K562 (cell line): ENCODE measurements around the gene RHEB. TPM values are rescaled to one million over a fixed set of nuclear protein-coding genes. Genes with fewer than 3 reads are reported as not detected.
A peak's percentile ranks its signal among the peaks of the same experiment; 100 is the strongest.

Experiments used
- CHCHD3 ChIP-seq: fragments of 250-450 bp; sonication (Bioruptor Pico); IDR thresholded peaks from 2 replicates; pipeline ENCODE4 v2.1.2; 2022; ENCODE audit warnings: mild to moderate bottlenecking
- CTCF ChIP-seq, 3 experiments: IDR thresholded peaks in 2 of 3; conservative IDR thresholded peaks in 1 of 3; 2 replicates each; pipeline ENCODE4 v1.5.1; 2011 to 2012; ENCODE audit warnings: low read length in 3 of 3, mild to moderate bottlenecking in 3 of 3, control low read depth in 2 of 3, improper control_type of control experiment in 1 of 3, inconsistent platforms in 1 of 3, low read depth in 1 of 3, mixed read lengths in 1 of 3, moderate library complexity in 1 of 3; ENCODE audit not compliant: insufficient read depth in 2 of 3
- GABPB2 ChIP-seq: fragments of 250-450 bp; sonication (Bioruptor Pico); conservative IDR thresholded peaks from 2 replicates; pipeline ENCODE4 v1.5.1; 2021; ENCODE audit warnings: mild to moderate bottlenecking
- HNRNPUL1 ChIP-seq: fragments of 200-400 bp; formaldehyde crosslinking; IDR thresholded peaks from 2 replicates; pipeline ENCODE4 v1.6.1; 2017; ENCODE audit warnings: low read length
- MYNN ChIP-seq, 2 experiments: sonication (generic); formaldehyde crosslinking in 1 of 2; IDR thresholded peaks; 2 replicates each; pipeline versions ENCODE4 v1.5.0 to v1.6.1; 2016 to 2020; ENCODE audit warnings: antibody characterized with exemption in 1 of 2, missing genetic modification reagents in 1 of 2
- NFIC ChIP-seq: fragments of 450-650 bp; IDR thresholded peaks from 2 replicates; pipeline ENCODE4 v1.6.1; 2017; ENCODE audit warnings: mild to moderate bottlenecking, inconsistent platforms
- NR1H2 ChIP-seq: sonication (generic); formaldehyde crosslinking; IDR thresholded peaks from 2 replicates; pipeline ENCODE4 v1.4.0; 2020; ENCODE audit warnings: mild to moderate bottlenecking, missing genetic modification reagents
- PHF20 ChIP-seq: fragments of 450-650 bp; IDR thresholded peaks from 2 replicates; pipeline ENCODE4 v1.6.1; 2018; ENCODE audit not compliant: partially characterized antibody
- SMAD1 ChIP-seq: fragments of 150-350 bp; IDR thresholded peaks from 2 replicates; pipeline ENCODE4 v1.6.1; 2014; ENCODE audit warnings: low read length, low read depth; ENCODE audit not compliant: partially characterized antibody
- SMC3 ChIP-seq: conservative IDR thresholded peaks from 2 replicates; pipeline ENCODE4 v1.6.1; 2011; ENCODE audit warnings: low read depth, low read length, improper control_type of control experiment; ENCODE audit not compliant: insufficient read depth
- SRF ChIP-seq, 2 experiments: fragments of 250-450, 450-650 bp in 1 of 2; sonication (Bioruptor Pico) in 1 of 2; sonication (generic) in 1 of 2; formaldehyde crosslinking; IDR thresholded peaks; 2 replicates each; pipeline versions ENCODE4 v1.5.0 to v1.5.1; 2020 to 2022; ENCODE audit warnings: mild to moderate bottlenecking in 1 of 2, missing genetic modification reagents in 1 of 2
- STAG1 ChIP-seq: sonication (generic); formaldehyde crosslinking; IDR thresholded peaks from 2 replicates; pipeline ENCODE4 v1.5.0; 2020; ENCODE audit warnings: missing genetic modification reagents, borderline replicate concordance
- TEAD4 ChIP-seq, 2 experiments: sonication (generic) in 1 of 2; formaldehyde crosslinking in 1 of 2; IDR thresholded peaks; 2 replicates each; pipeline versions ENCODE4 v1.6.1 to v1.8.0; 2012 to 2022; ENCODE audit warnings: borderline replicate concordance in 1 of 2, inconsistent platforms in 1 of 2, low read length in 1 of 2, mild to moderate bottlenecking in 1 of 2, missing genetic modification reagents in 1 of 2
- U2AF1 ChIP-seq: fragments of 200-400 bp; formaldehyde crosslinking; optimal IDR thresholded peaks from 2 replicates; pipeline ENCODE3; 2017; ENCODE audit warnings: mild to moderate bottlenecking, low read depth, low read length, moderate library complexity
- XRCC5 ChIP-seq: fragments of 200-400 bp; formaldehyde crosslinking; IDR thresholded peaks from 2 replicates; pipeline ENCODE4 v1.6.1; 2017; ENCODE audit warnings: low read depth, mild to moderate bottlenecking, low read length
- ZBTB7A ChIP-seq: IDR thresholded peaks from 2 replicates; pipeline ENCODE4 v1.6.1; 2011; ENCODE audit warnings: low read depth, mild to moderate bottlenecking, low read length, moderate library complexity, borderline replicate concordance; ENCODE audit not compliant: control insufficient read depth
- ZNF197 ChIP-seq: fragments of 200-800 bp; sonication (Bioruptor generic); IDR thresholded peaks from 2 replicates; pipeline ENCODE4 v1.6.1; 2016; ENCODE audit warnings: low read depth, missing genetic modification characterization, missing compliant biosample characterization
- polyA plus RNA-seq, 8 experiments: library from polyadenylated mRNA; depleted of rRNA in 4 of 8; stranded (reverse) in 5 of 8; unstranded in 3 of 8; fragments of >200 nt; fragmentation: Nextera tagmentation in 2 of 8; fragmentation: Illumina TruSeq in 1 of 8; extraction: Ambion mirVana in 2 of 8; extraction: Trizol in 1 of 8; gene quantifications; 2 replicates each; pipeline versions ENCODE4 v1.2.1 to v1.2.3, GENCODE V29; 2011 to 2014; ENCODE audit warnings: inconsistent platforms in 1 of 8, missing spikeins in 1 of 8
- total RNA-seq, 7 experiments: library from RNA; depleted of rRNA in 6 of 7; stranded (reverse); fragments of >200 nt in 6 of 7; fragmentation: Illumina TruSeq in 2 of 7; extraction: Trizol in 2 of 7; gene quantifications; 2 replicates each; pipeline versions ENCODE4 v1.2.1 to v1.2.3, GENCODE V29; 2011 to 2021; ENCODE audit warnings: low replicate concordance in 1 of 7
- TF ChIP-seq, protein P1 (sequence below): sonication (generic); formaldehyde crosslinking; IDR thresholded peaks from 2 replicates; pipeline ENCODE4 v1.8.0; 2023; ENCODE audit warnings: missing genetic modification reagents, mild to moderate bottlenecking, borderline replicate concordance

Gene RHEB
- total and polyA plus RNA-seq, 9 of the 15 experiments (the other 6 are each of a cell fraction or from before 2014, with no cell fraction given) = 28.5 to 249 (median 182) TPM

DNA sequence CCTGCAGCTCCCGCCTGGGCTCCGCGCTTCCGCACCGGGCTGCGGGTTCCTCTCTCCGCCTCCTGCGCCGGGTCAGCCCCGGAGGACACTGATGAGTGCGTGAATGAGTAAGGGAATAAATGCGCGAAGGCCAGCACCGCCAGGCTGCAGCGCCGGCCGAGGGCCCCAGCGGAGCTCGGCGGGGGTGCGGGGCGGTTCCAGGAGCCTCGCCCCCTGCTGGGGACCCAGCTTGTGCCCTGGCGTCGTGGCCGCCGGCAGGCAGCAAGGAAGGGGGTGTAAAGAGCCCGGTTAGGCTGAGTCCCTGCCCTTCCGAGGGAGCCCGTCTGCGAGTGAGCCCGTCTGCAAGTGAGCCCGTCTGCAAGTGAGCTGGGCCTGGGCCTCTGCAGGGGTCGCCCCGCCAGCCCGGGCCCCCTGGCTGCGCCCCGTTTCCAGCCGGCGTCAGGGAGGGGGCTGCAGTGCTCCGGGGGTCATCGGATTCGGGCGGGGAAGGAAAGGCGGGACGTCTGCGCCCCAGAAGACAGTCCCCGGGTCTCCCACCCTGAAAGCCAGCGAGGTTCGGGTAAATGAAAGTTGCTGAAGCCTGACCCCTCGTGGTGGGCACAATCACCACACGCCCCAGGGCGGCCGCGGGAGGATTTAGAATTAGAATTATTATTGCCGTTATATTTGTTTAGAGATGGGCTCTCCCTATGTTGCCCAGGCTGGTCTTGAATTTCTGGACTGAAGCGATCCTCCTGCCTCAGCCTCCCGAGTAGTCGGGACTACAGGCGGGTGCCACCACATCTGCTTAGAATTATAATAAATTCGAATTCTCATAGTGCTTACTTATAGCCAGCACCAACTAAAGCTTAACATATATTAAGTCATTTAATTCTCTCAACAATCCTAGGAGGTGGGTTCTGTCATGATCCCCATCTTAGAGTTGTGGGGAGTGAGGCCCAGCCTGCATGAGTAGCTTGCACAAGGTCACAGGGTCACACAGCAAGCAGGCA is 71.1 kb downstream of the RHEB start (continued):
- TF ChIP-seq CHCHD3 (CRISPR knock-in tag) (no peak), TEAD4 (IDR thresholded peaks at IDR 0.05; ENCODE audit: low read length) (no peak), TEAD4 (CRISPR knock-in tag; IDR thresholded peaks at IDR 0.05; ENCODE audit: borderline replicate concordance) (no peak), GABPB2 (no peak), SMC3 (peak; percentile 95), SMAD1 (no peak), MYNN (IDR thresholded peaks at IDR 0.05) (0 out of 2 replicates have a peak, but pooled peaks have one; percentile 26), MYNN (CRISPR knock-in tag; IDR thresholded peaks at IDR 0.05) (no peak), U2AF1 (peak; percentile 11), ZNF197 (CRISPR knock-in tag) (0 out of 2 replicates have a peak, but pooled peaks have one; percentile 45), PHF20 (peak; percentile 43), HNRNPUL1 (no peak), ZBTB7A (peak; percentile 37), NFIC (0 out of 2 replicates have a peak, but pooled peaks have one; percentile 37), CTCF (IDR thresholded peaks at IDR 0.05 in 2 of 3, conservative IDR thresholded peaks at IDR 0.05 in 1 of 3; ENCODE audit: insufficient read depth in 2 of 3, low read depth in 1 of 3, low read length in 3 of 3) (peak; percentile 94 to 96 (median 95)), STAG1 (peak; percentile 22; the same call in 1 of the 2 replicates), SRF (CRISPR knock-in tag; IDR thresholded peaks at IDR 0.05) (peak in 1 of 2 experiments; percentile 58; a peak in 1 of 4 replicates), XRCC5 (peak; percentile 74; the same call in 1 of the 2 replicates), NR1H2 (CRISPR knock-in tag) (peak; percentile 82; the same call in 1 of the 2 replicates)
- TF ChIP-seq, protein P1, sequence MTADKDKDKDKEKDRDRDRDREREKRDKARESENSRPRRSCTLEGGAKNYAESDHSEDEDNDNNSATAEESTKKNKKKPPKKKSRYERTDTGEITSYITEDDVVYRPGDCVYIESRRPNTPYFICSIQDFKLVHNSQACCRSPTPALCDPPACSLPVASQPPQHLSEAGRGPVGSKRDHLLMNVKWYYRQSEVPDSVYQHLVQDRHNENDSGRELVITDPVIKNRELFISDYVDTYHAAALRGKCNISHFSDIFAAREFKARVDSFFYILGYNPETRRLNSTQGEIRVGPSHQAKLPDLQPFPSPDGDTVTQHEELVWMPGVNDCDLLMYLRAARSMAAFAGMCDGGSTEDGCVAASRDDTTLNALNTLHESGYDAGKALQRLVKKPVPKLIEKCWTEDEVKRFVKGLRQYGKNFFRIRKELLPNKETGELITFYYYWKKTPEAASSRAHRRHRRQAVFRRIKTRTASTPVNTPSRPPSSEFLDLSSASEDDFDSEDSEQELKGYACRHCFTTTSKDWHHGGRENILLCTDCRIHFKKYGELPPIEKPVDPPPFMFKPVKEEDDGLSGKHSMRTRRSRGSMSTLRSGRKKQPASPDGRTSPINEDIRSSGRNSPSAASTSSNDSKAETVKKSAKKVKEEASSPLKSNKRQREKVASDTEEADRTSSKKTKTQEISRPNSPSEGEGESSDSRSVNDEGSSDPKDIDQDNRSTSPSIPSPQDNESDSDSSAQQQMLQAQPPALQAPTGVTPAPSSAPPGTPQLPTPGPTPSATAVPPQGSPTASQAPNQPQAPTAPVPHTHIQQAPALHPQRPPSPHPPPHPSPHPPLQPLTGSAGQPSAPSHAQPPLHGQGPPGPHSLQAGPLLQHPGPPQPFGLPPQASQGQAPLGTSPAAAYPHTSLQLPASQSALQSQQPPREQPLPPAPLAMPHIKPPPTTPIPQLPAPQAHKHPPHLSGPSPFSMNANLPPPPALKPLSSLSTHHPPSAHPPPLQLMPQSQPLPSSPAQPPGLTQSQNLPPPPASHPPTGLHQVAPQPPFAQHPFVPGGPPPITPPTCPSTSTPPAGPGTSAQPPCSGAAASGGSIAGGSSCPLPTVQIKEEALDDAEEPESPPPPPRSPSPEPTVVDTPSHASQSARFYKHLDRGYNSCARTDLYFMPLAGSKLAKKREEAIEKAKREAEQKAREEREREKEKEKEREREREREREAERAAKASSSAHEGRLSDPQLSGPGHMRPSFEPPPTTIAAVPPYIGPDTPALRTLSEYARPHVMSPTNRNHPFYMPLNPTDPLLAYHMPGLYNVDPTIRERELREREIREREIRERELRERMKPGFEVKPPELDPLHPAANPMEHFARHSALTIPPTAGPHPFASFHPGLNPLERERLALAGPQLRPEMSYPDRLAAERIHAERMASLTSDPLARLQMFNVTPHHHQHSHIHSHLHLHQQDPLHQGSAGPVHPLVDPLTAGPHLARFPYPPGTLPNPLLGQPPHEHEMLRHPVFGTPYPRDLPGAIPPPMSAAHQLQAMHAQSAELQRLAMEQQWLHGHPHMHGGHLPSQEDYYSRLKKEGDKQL (CRISPR knock-in tag) = 0 out of 2 replicates have a peak, but pooled peaks have one; percentile 82
